Aorta (tissue), 5 donors: ENCODE results near the gene PDILT. TPM values are rescaled to one million over a fixed set of nuclear protein-coding genes. Genes with fewer than 3 reads are reported as not detected.
A peak's percentile ranks its signal among the peaks of the same experiment; 100 is the strongest.
"Not testable (repeated sequence)": the region's sequence is repeated elsewhere in the genome, so short reads cannot be mapped to it uniquely, and the experiment has no call there.

Source experiments
- ATAC-seq: fragments of 200-7000 bp; cut with Tn5 transposase; one replicate; pipeline ENCODE4 v1.9.1; 2022; ENCODE audit warnings: moderate library complexity; ENCODE audit not compliant: low FRiP score
- DNase-seq, 2 donors: peaks; one replicate each; pipeline ENCODE4 v3.0.0-alpha.2; 2020
- H3K27ac ChIP-seq, 2 donors: one replicate each; pipeline ENCODE4 v1.5.1; 2013; ENCODE audit warnings: low read length in 2 of 2, mild to moderate bottlenecking in 2 of 2, moderate library complexity in 2 of 2, control low read depth in 1 of 2, inconsistent platforms in 1 of 2, low read depth in 1 of 2
- H3K27me3 ChIP-seq, 2 donors: one replicate each; pipeline ENCODE4 v1.6.1; 2013; ENCODE audit warnings: control low read depth in 1 of 2, low read length in 1 of 2, mild to moderate bottlenecking in 1 of 2, moderate library complexity in 1 of 2; ENCODE audit not compliant: insufficient read depth in 2 of 2, control insufficient read depth in 1 of 2
- H3K36me3 ChIP-seq, 2 donors: one replicate each; pipeline ENCODE4 v1.6.1; 2013; ENCODE audit warnings: control low read depth in 1 of 2, low read length in 1 of 2, mild to moderate bottlenecking in 1 of 2; ENCODE audit not compliant: insufficient read depth in 2 of 2, control insufficient read depth in 1 of 2
- H3K4me1 ChIP-seq, 2 donors: one replicate each; pipeline ENCODE4 v1.6.1; 2013; ENCODE audit warnings: low read length in 2 of 2, control low read depth in 1 of 2, mild to moderate bottlenecking in 1 of 2, moderate library complexity in 1 of 2; ENCODE audit not compliant: insufficient read depth in 2 of 2, control insufficient read depth in 1 of 2
- H3K4me3 ChIP-seq, 2 donors: one replicate each; pipeline ENCODE4 v1.5.1; 2013; ENCODE audit warnings: low read length in 2 of 2, control low read depth in 1 of 2, mild to moderate bottlenecking in 1 of 2
- H3K9me3 ChIP-seq: one replicate; pipeline ENCODE4 v1.6.1; 2013; ENCODE audit warnings: mild to moderate bottlenecking, low read length; ENCODE audit not compliant: control insufficient read depth
- WGBS, 2 donors: extraction: QIAGEN DNeasy Blood & Tissue Kit; methylation state at CpG; one replicate each; pipeline ENCODE4 v1.1.7; 2013; 5-methylcytosine and 5-hydroxymethylcytosine counted together
- intact Hi-C, 2 donors: fragments of 100-400 bp; cut with DNase I; formaldehyde crosslinking; loops; one replicate each; pipeline versions ENCODE4 v1.14.2 to v1.15.0; 2022
- long read RNA-seq, 2 donors: library from polyadenylated mRNA; unstranded; transcript quantifications; one replicate each; pipeline ENCODE4 v2.0.0, GENCODE V29; 2020 to 2021
- polyA plus RNA-seq, 2 donors: library from polyadenylated mRNA; stranded (reverse); fragments of 200-250 nt; gene quantifications; one replicate each; pipeline ENCODE4 v1.2.3, GENCODE V29; 2013
- total RNA-seq, 2 donors: library from RNA; stranded (reverse); fragmentation: NEBNext Ultra II Directional; extraction: Animal tissue kit (Norgen Biotek cat#: 25700); gene quantifications; one replicate each; pipeline ENCODE4 v1.2.1, GENCODE V29; 2021
- donor health status: healthy with polysubstance abuse.
- donor health status: Bipolar disorder and iron deficiency.
- donor health status: DM: no; HTN: no; CAD: no.
- donor health status: DM: no; HTN: no; CAD: no.
- donor health status: DM: yes; HTN: yes; CAD: no.

Gene PDILT, protein sequence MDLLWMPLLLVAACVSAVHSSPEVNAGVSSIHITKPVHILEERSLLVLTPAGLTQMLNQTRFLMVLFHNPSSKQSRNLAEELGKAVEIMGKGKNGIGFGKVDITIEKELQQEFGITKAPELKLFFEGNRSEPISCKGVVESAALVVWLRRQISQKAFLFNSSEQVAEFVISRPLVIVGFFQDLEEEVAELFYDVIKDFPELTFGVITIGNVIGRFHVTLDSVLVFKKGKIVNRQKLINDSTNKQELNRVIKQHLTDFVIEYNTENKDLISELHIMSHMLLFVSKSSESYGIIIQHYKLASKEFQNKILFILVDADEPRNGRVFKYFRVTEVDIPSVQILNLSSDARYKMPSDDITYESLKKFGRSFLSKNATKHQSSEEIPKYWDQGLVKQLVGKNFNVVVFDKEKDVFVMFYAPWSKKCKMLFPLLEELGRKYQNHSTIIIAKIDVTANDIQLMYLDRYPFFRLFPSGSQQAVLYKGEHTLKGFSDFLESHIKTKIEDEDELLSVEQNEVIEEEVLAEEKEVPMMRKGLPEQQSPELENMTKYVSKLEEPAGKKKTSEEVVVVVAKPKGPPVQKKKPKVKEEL
- total RNA-seq (not detected), polyA plus RNA-seq (not detected)
- long read RNA-seq, donor 1, result 0 reads
- long read RNA-seq, donor 2, result 0 reads

DNA sequence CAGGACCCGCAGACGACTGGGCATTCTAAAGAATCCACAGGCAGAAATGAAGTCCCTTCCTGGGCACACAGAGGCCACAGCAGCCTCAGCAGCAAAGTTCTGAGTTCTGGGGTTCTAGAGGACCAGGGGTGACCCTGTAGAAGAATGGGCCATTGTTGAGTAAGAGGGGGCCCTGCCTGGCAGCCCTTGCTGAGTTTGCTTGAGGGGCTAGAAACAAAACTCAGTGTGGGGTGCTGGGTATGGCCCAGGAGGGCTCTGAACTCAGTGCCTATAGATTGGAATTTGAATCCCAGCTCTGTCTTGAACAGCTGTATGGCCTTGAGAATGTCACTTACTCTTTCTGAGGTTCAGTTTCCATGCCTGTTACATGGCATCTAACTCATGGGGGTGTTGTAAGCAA lies at the start of gene PDILT:
PDILT (minus strand) TSS at position 101 of the 400 bp plus-strand sequence. CDS start 5,437 bp downstream, outside the sequence.
- WGBS, 2 donors, result 92 to 95% methylated on average over 2 of the region's 2 CpGs
- ATAC-seq (no peak), DNase-seq (no peak)
- H3K36me3 ChIP-seq, result no peaks in the 10 kb centered on the region
- H3K9me3 ChIP-seq, result no peaks in the 10 kb centered on the region
- H3K4me1 ChIP-seq, result no peaks in the 10 kb centered on the region
- no peaks in the 10 kb centered on the region for H3K27me3 ChIP-seq
- no peak within 1 kb of the TSS for H3K27ac ChIP-seq
- intact Hi-C loops, result no loop called here
- H3K4me3 ChIP-seq, result no peak within 1 kb of the TSS

DNA sequence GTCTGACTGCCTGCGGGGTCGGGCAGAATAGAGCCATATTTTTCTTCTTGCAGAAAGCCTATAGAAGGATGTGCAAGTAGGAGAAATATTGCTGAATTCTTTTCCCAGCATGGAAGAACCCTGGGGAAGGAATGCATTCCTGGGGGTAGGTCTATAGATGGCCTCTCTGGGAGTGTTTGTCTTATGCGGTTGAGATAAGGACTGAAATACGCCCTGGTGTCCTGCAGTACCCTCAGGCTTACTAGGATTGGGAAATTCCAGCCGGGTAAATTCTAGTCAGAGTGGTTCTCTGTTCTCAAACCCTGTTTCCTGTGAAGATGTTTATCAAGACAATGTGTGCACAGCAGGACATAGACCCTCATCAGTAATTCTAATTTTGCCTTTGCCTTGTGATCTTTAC lies 49.1 kb upstream of the PDILT start:
- H3K27ac ChIP-seq, H3K4me3 ChIP-seq, DNase-seq, H3K27me3 ChIP-seq, ATAC-seq, intact Hi-C loops, H3K9me3 ChIP-seq, H3K36me3 ChIP-seq, H3K4me1 ChIP-seq: not testable (repeated sequence)
- WGBS, 2 donors, result 65 to 71% methylated on average over 5 of the region's 5 CpGs

DNA sequence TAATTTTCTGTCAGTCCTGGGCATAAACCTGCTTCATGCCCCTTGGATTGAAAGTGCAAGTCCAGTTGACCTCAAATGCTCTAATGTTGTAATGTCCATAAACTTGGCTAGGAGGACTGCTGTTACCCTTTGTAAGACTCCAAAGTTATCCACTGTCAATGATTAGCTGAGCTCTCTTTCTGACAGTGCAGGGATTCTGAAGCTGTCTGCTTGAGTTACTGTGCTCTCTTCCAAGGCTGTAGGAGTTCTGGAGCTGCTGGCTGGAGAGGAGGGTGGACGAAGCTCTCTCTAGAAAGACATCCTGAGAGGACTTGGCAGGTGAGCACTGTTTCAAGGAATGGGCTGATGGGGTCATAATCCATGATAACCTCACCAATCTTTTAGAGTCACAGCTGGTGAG lies 46.8 kb upstream of the PDILT start, which contains the start of gene ACSM2A:
ACSM2A (plus strand) TSS at position 158 of the 400 bp plus-strand sequence. CDS start 8,594 bp downstream, outside the sequence.
- DNase-seq, H3K27me3 ChIP-seq, ATAC-seq, H3K9me3 ChIP-seq, H3K27ac ChIP-seq, H3K36me3 ChIP-seq, H3K4me1 ChIP-seq, intact Hi-C loops, H3K4me3 ChIP-seq: not testable (repeated sequence)
- 35 to 78% methylated on average over 1 of the region's 1 CpG for WGBS, 2 donors

DNA sequence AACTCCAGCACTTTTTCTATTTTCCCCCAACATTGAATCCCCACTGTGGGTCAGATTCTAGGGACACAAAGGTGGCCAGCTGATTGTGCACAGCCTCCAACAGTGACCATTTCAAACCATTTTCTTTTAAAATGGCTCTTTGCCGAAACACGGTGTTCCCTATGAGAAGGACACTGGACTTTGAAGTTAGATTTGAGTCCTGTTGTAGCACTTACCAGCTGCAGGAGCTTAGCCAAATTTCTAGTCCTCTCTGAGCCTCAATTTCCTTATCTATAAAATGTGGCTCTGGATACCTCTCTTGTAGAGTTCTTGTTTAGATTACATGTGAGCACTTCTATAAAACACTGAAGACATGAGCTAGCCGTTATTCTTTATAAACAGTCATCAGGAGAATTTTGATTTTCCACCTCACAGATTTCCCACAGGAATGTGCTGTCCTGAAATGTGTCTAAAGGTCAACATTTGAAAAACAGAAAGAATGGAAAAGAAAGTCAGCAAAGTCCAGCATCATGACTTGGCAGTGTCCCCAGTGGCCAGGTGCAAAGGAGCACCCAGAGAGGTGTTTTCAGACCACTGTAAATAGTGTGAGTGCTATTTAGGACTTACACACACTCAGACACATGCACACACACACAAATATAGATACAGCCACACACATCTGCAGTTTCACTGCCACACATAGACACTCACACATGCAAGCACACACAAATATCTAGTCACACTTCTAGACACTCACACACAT lies 42.3 kb upstream of the PDILT start:
- H3K27ac ChIP-seq, H3K9me3 ChIP-seq, H3K36me3 ChIP-seq, intact Hi-C loops, H3K4me3 ChIP-seq, H3K27me3 ChIP-seq, DNase-seq, H3K4me1 ChIP-seq, ATAC-seq: not testable (repeated sequence)
- WGBS, 2 donors, result no CpG with 5 or more reads among the region's 3 CpGs

DNA sequence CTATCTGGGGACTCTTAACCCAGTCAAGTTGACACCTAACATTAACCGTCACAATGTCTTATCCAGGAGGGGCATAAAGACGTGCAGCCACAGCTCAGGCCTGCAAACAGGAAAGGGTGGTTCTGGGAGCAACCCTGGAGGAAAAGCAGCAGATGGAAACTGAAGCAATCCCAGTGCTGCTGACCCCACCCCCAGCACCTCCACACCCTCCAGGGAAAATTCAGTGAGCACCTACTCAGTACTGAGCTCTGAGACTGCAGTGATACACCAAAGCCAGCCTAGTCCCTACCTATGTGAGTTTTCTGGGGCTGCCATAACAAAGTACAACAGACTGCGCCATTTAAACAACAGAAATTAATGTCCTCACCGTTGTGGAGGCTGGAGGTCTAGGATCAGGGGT lies 37.3 kb upstream of the PDILT start:
- ATAC-seq, H3K9me3 ChIP-seq, H3K4me1 ChIP-seq, H3K36me3 ChIP-seq, H3K27me3 ChIP-seq, DNase-seq, intact Hi-C loops, H3K27ac ChIP-seq, H3K4me3 ChIP-seq: not testable (repeated sequence)
- WGBS, 2 donors, result 86 to 94% methylated on average over 2 of the region's 4 CpGs

DNA sequence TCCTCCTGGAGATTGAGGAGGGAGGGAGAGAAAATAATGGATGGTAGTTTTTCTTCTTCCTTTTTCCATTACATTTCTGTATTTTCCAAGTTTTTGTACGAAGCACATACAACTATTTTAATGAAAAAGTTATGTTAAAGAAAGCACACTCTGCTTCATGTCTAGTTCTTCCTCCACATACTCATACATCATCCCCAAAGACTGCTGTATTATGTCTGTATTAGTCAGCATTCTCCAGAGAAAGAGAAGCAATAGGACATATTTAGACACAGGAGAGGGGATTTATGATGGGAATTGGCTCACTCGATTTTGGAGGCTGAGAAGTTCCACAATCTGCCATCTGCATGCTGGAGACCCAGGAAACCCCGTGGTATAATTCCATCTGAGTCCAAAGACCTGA lies 36.7 kb upstream of the PDILT start:
- DNase-seq, result no peak
- intact Hi-C loops, result no loop called here

DNA sequence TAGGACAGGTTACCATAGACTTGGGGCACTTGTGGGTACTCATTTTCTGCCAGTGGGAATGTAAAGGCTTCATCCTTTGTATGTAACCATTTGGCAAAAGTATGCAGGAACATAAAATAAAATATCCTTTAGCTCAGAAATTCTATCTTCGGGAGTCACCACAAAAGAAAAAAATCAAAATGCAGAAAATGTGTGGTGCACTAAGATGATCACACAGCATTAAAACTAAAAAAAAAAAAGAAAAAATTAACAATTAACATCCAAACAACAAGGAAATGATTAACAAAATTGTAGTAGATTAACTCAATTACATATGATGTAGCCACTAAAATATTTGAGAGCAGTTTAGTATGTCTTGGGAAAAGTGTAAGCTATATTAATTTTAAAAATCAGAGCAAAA lies 36.2 kb upstream of the PDILT start:
- H3K4me1 ChIP-seq, H3K27me3 ChIP-seq, intact Hi-C loops, H3K4me3 ChIP-seq, H3K9me3 ChIP-seq, DNase-seq, H3K36me3 ChIP-seq, ATAC-seq: not testable (repeated sequence)
- 30 to 57% methylated on average over 1 of the region's 1 CpG for WGBS, 2 donors
- peak overlapping the region; percentile 56 to 93 for H3K27ac ChIP-seq

More for the DNA sequence above, 36.7 kb upstream of the PDILT start:
- WGBS, 2 donors, result 6 to 28% methylated on average over 3 of the region's 3 CpGs
- no peaks in the 10 kb centered on the region for H3K27me3 ChIP-seq
- no peaks in the 10 kb centered on the region for H3K9me3 ChIP-seq
- peaks cover 0 to 2% of the 10 kb centered on the region in 2 donors for H3K4me1 ChIP-seq
- H3K4me3 ChIP-seq, result no peak overlapping the region
- no peak for ATAC-seq
- H3K36me3 ChIP-seq, result no peaks in the 10 kb centered on the region
- H3K27ac ChIP-seq, result peak overlapping the region in 1 of 2 donors; percentile 57

DNA sequence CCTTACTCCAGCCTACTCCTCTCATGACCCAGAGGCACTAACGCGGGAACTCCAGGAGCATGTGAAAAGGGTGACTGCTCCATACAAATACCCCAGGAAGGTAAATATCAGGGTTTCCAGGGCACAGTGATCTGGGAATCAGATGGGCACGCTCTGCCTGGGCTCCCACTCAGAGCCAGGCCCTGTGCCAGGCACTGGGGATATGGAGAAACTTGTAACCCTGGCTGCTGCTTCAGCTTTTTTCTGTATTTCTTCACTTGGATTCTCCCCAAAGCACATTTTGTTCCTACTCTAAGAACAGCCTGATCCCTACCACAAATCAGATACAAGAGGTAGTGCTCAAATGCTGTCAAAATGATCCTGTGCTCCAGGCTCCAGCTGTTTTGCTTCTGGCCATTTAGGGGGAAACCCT lies 35.3 kb upstream of the PDILT start:
- H3K4me1 ChIP-seq, H3K27ac ChIP-seq, H3K9me3 ChIP-seq, H3K4me3 ChIP-seq, H3K27me3 ChIP-seq, H3K36me3 ChIP-seq: not testable (repeated sequence)
- DNase-seq (peak in 1 of 2 donors; percentile 59), ATAC-seq (peak; percentile 88)
- intact Hi-C loops, result loop anchor here in 1 of 2 donors (10.0 kb wide), 1 partner anchor 145 kb away; no protein-coding TSS in a partner anchor
- 2 to 8% methylated on average over 3 of the region's 3 CpGs for WGBS, 2 donors
